ENCODE data around the gene RET. TPM values are rescaled to one million over a fixed set of nuclear protein-coding genes. Genes with fewer than 3 reads are reported as not detected.
A peak's percentile ranks its signal among the peaks of the same experiment; 100 is the strongest.

The RET gene
- total and polyA plus RNA-seq, 7 experiments from 2014 or later, result 0.13 to 0.44 (median 0.20) TPM; not detected in 4

DNA sequence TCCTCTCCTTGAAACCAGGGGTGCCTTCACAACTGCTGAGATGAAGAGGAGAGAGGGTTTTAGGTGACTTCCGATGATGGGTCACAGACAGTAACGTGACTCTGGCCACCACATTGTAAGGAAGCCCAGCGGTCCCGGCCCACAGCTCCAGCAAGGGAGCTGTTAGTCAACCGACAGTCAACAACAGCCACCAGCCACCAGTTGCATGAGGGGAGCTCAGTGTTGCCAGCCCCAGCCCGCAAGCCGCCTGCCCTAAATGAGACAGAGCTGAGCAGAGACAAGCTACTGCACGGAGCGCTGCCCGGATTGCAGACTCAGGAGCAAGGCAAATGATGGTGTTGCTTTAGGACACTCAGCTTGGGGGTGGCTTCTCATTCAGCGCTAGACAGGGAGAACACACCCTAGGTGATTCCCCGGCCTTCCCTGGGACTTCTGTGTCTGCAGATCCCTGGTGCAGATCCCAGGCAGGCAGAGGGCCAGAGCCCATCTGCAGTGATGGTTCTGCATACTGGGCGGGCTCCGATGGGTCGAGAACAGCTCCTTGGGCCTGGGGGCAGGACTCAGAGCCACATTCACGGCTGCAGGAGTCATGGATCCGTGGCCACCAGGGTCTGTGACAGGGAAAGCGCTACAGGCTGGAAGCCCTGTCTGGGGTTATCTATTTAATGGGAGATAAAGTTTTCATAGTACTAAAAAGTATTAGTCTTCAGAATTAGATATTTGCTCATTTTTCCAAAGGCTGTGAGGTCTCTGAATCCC is 14.3 kb upstream of the RET start:
- CTCF ChIA-PET, result no interaction called here
- H3K36me3 Mint-ChIP-seq, result no peaks in the 10 kb centered on the region
- no peaks in the 10 kb centered on the region for H3K4me1 Mint-ChIP-seq
- no peak overlapping the region for H3K27ac Mint-ChIP-seq
- H3K4me1 ChIP-seq (ENCODE audit: control insufficient read depth in 2 of 2, insufficient read depth in 2 of 2, low read length in 2 of 2), result no peaks in the 10 kb centered on the region
- no peak overlapping the region for H3K4me3 ChIP-seq (ENCODE audit: low read length)
- no peak overlapping the region for H3K4me3 Mint-ChIP-seq
- H3K27me3 Mint-ChIP-seq, result peaks cover 0 to 16% (median 3%) of the 10 kb centered on the region in 5 donors
- POLR2A ChIA-PET, result no interaction called here
- no peaks in the 10 kb centered on the region for H3K27me3 ChIP-seq (ENCODE audit: control insufficient read depth in 2 of 2, insufficient read depth in 2 of 2, low read length in 2 of 2)
- no peaks in the 10 kb centered on the region for H3K36me3 ChIP-seq (ENCODE audit: control insufficient read depth in 2 of 3, insufficient read depth in 3 of 3, low read length in 3 of 3)
- intact Hi-C loops (cut with micrococcal nuclease), result no loop called here
- ATAC-seq, result no peak
- no peaks in the 10 kb centered on the region for H3K9me3 ChIP-seq (ENCODE audit: control insufficient read depth in 2 of 3, low read length in 3 of 3)
- H3K9me3 Mint-ChIP-seq, result peaks cover 0 to 2% (median 0%) of the 10 kb centered on the region in 11 donors
- no peak overlapping the region for H3K27ac ChIP-seq (ENCODE audit: low read depth, low read length)
- DNase-seq, result no peak

DNA sequence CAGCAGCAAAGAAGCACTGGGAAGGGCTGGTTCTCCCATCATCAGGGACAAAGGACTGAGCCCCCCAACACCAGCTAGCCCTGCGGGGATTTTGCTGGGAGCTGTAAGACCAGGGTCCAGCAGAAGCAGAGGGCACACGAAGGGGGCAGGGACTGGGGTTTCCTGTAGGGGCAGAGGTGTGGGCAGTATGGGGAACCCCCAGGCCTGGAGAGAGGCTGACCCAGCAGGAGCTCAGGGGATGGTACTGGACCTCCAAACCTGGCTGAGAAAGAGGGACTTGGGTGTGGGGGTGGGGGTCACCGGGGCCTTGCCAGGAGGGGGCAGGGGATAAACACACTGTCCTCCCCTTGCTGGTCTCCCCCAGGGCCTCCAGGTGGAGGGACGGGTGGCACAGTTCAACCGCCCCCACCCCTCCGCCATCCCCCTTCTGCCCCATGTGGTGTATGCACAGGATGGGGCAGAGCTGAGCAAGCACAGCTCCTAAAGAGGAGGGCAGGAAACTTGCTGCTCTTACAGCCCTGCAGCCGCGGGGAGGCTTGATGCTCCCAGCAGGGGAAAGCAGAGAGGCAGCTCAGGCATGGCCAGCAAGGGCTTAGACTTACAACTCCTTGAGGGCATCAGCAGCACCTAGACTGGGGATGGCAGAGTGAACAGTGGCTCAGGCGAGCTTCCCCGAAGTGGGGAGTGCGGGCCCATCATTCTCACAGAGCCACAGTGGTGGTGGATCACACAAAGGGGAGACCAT is 12.4 kb upstream of the RET start:
- no peaks in the 10 kb centered on the region for H3K4me1 Mint-ChIP-seq
- no peak overlapping the region for H3K4me3 Mint-ChIP-seq
- intact Hi-C loops (cut with micrococcal nuclease), result no loop called here
- no peak overlapping the region for H3K4me3 ChIP-seq (ENCODE audit: low read length)
- peaks cover 0 to 2% (median 0%) of the 10 kb centered on the region in 11 donors for H3K9me3 Mint-ChIP-seq
- CTCF ChIA-PET, result no interaction called here
- no peaks in the 10 kb centered on the region for H3K4me1 ChIP-seq (ENCODE audit: control insufficient read depth in 2 of 2, insufficient read depth in 2 of 2, low read length in 2 of 2)
- POLR2A ChIA-PET, result no interaction called here
- ATAC-seq (no peak), DNase-seq (no peak)
- no peaks in the 10 kb centered on the region for H3K27me3 ChIP-seq (ENCODE audit: control insufficient read depth in 2 of 2, insufficient read depth in 2 of 2, low read length in 2 of 2)
- H3K36me3 Mint-ChIP-seq, result no peaks in the 10 kb centered on the region
- H3K36me3 ChIP-seq (ENCODE audit: control insufficient read depth in 2 of 3, insufficient read depth in 3 of 3, low read length in 3 of 3), result no peaks in the 10 kb centered on the region
- H3K27ac ChIP-seq (ENCODE audit: low read depth, low read length), result no peak overlapping the region
- no peaks in the 10 kb centered on the region for H3K9me3 ChIP-seq (ENCODE audit: control insufficient read depth in 2 of 3, low read length in 3 of 3)
- H3K27ac Mint-ChIP-seq, result no peak overlapping the region
- no peaks in the 10 kb centered on the region for H3K27me3 Mint-ChIP-seq

DNA sequence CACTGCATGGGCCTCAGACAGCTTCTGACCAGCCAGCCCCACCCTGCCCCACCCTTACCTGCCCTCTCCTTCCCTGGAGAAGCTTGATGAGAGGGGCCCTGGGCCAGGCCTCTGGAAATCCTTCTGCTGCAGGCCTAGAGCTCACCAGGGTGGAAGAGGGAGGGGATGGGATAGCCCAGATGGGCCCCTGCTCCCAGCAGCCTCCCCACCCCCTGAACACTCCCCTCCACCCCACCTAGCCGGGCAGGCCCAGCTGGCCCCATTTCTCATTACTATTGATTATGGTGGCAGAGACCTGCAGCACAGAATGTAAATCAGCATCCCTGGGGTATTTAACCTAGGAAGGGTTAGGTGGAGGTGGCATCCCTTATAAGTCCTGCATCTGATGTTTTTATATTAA is 11.6 kb upstream of the RET start:
- Histone ChIP-seq H3K9me3 (ENCODE audit: control insufficient read depth in 2 of 3, low read length in 3 of 3) (no peaks in the 10 kb centered on the region), H3K27ac (ENCODE audit: low read depth, low read length) (no peak overlapping the region), H3K4me3 (ENCODE audit: low read length) (no peak overlapping the region), H3K4me1 (ENCODE audit: control insufficient read depth in 2 of 2, insufficient read depth in 2 of 2, low read length in 2 of 2) (no peaks in the 10 kb centered on the region), H3K36me3 (ENCODE audit: control insufficient read depth in 2 of 3, insufficient read depth in 3 of 3, low read length in 3 of 3) (no peaks in the 10 kb centered on the region), H3K27me3 (ENCODE audit: control insufficient read depth in 2 of 2, insufficient read depth in 2 of 2, low read length in 2 of 2) (no peaks in the 10 kb centered on the region)
- no peak for DNase-seq
- no peak overlapping the region for H3K27ac Mint-ChIP-seq
- no peak overlapping the region for H3K4me3 Mint-ChIP-seq
- ChIA-PET CTCF (no interaction called here), POLR2A (no interaction called here)
- H3K4me1 Mint-ChIP-seq, result no peaks in the 10 kb centered on the region
- no peaks in the 10 kb centered on the region for H3K36me3 Mint-ChIP-seq
- no peaks in the 10 kb centered on the region for H3K9me3 Mint-ChIP-seq
- intact Hi-C loops (cut with micrococcal nuclease), result no loop called here
- H3K27me3 Mint-ChIP-seq, result no peaks in the 10 kb centered on the region
- no peak for ATAC-seq

DNA sequence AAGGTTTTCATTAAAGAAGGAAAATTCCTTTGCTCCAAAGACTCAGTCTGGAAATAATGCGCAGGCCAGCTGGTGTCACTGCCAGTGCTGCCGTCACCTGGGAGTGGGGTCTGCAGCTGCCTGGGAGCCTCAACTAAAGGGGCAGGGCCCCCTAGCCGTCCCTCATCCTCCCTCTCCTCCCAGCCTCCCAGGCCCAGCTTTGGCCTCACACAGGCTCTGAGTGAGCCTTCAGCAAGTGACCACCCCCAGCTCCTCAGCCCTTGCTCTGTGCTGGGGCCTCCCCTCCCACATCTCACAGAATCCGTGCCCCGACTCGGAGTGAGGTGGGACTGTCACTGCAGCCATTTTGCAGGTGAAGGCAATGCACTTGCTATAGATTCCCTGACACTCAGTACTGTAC is 11.1 kb upstream of the RET start:
- no peak overlapping the region for H3K27ac Mint-ChIP-seq
- POLR2A ChIA-PET, result no interaction called here
- H3K27ac ChIP-seq (ENCODE audit: low read depth, low read length), result no peak overlapping the region
- CTCF ChIA-PET, result no interaction called here
- H3K27me3 ChIP-seq (ENCODE audit: control insufficient read depth in 2 of 2, insufficient read depth in 2 of 2, low read length in 2 of 2), result no peaks in the 10 kb centered on the region
- H3K9me3 ChIP-seq (ENCODE audit: control insufficient read depth in 2 of 3, low read length in 3 of 3), result no peaks in the 10 kb centered on the region
- H3K4me3 Mint-ChIP-seq, result no peak overlapping the region
- H3K4me3 ChIP-seq (ENCODE audit: low read length), result no peak overlapping the region
- H3K4me1 Mint-ChIP-seq, result no peaks in the 10 kb centered on the region
- intact Hi-C loops (cut with micrococcal nuclease), result no loop called here
- no peaks in the 10 kb centered on the region for H3K27me3 Mint-ChIP-seq
- no peaks in the 10 kb centered on the region for H3K4me1 ChIP-seq (ENCODE audit: control insufficient read depth in 2 of 2, insufficient read depth in 2 of 2, low read length in 2 of 2)
- ATAC-seq (no peak), DNase-seq (no peak)
- no peaks in the 10 kb centered on the region for H3K36me3 ChIP-seq (ENCODE audit: control insufficient read depth in 2 of 3, insufficient read depth in 3 of 3, low read length in 3 of 3)
- no peaks in the 10 kb centered on the region for H3K36me3 Mint-ChIP-seq
- H3K9me3 Mint-ChIP-seq, result no peaks in the 10 kb centered on the region

GRCh38 chr10:43066481-43066880 is 10.4 kb upstream of the RET start:
- intact Hi-C loops (cut with micrococcal nuclease), result no loop called here
- Histone ChIP-seq H3K27ac (ENCODE audit: low read depth, low read length) (no peak overlapping the region), H3K4me3 (ENCODE audit: low read length) (no peak overlapping the region), H3K27me3 (ENCODE audit: control insufficient read depth in 2 of 2, insufficient read depth in 2 of 2, low read length in 2 of 2) (no peaks in the 10 kb centered on the region), H3K4me1 (ENCODE audit: control insufficient read depth in 2 of 2, insufficient read depth in 2 of 2, low read length in 2 of 2) (no peaks in the 10 kb centered on the region), H3K9me3 (ENCODE audit: control insufficient read depth in 2 of 3, low read length in 3 of 3) (no peaks in the 10 kb centered on the region), H3K36me3 (ENCODE audit: control insufficient read depth in 2 of 3, insufficient read depth in 3 of 3, low read length in 3 of 3) (no peaks in the 10 kb centered on the region)
- H3K4me1 Mint-ChIP-seq, result no peaks in the 10 kb centered on the region
- H3K4me3 Mint-ChIP-seq, result no peak overlapping the region
- H3K9me3 Mint-ChIP-seq, result no peaks in the 10 kb centered on the region
- DNase-seq, result no peak
- POLR2A ChIA-PET, result no interaction called here
- ATAC-seq, result no peak
- no peak overlapping the region for H3K27ac Mint-ChIP-seq
- H3K27me3 Mint-ChIP-seq, result no peaks in the 10 kb centered on the region
- H3K36me3 Mint-ChIP-seq, result no peaks in the 10 kb centered on the region
- CTCF ChIA-PET, result no interaction called here

GRCh38 chr10:43067391-43068135 is 9.3 kb upstream of the RET start:
- Histone ChIP-seq H3K27me3 (ENCODE audit: control insufficient read depth in 2 of 2, insufficient read depth in 2 of 2, low read length in 2 of 2) (no peaks in the 10 kb centered on the region), H3K27ac (ENCODE audit: low read depth, low read length) (no peak overlapping the region), H3K4me3 (ENCODE audit: low read length) (no peak overlapping the region), H3K9me3 (ENCODE audit: control insufficient read depth in 2 of 3, low read length in 3 of 3) (no peaks in the 10 kb centered on the region), H3K4me1 (ENCODE audit: control insufficient read depth in 2 of 2, insufficient read depth in 2 of 2, low read length in 2 of 2) (no peaks in the 10 kb centered on the region), H3K36me3 (ENCODE audit: control insufficient read depth in 2 of 3, insufficient read depth in 3 of 3, low read length in 3 of 3) (no peaks in the 10 kb centered on the region)
- H3K4me3 Mint-ChIP-seq, result no peak overlapping the region
- CTCF ChIA-PET, result no interaction called here
- no peaks in the 10 kb centered on the region for H3K9me3 Mint-ChIP-seq
- no peak for DNase-seq
- intact Hi-C loops (cut with micrococcal nuclease), result loop anchor here in 1 of 2 donors (1.0 kb wide), 1 partner anchor 16 kb away; no protein-coding TSS in a partner anchor
- H3K4me1 Mint-ChIP-seq, result no peaks in the 10 kb centered on the region
- H3K27me3 Mint-ChIP-seq, result no peaks in the 10 kb centered on the region
- no peaks in the 10 kb centered on the region for H3K36me3 Mint-ChIP-seq
- no peak for ATAC-seq
- peak overlapping the region in 1 of 9 donors; percentile 30 for H3K27ac Mint-ChIP-seq
- POLR2A ChIA-PET, result no interaction called here

Data from naive thymus-derived CD4-positive, alpha-beta T cell (primary cell).